Sigmoid colon (tissue), 4 donors: ENCODE results near the gene SLC31A2.

Experiments used
- POLR2AphosphoS5 ChIP-seq, 4 donors: sonication (generic); formaldehyde crosslinking; IDR thresholded peaks; one replicate each; pipeline ENCODE4 v1.6.1; 2017; ENCODE audit warnings: antibody characterized with exemption in 4 of 4
- TF ChIP-seq, protein P1 (sequence below), 4 experiments: fragments of 450-650 bp in 3 of 4; fragments of 200-600 bp in 1 of 4; IDR thresholded peaks; one replicate each; pipeline ENCODE4 v1.5.1; 2016 to 2019; ENCODE audit warnings: antibody characterized with exemption in 4 of 4, mild to moderate bottlenecking in 3 of 4, moderate library complexity in 2 of 4

DNA sequence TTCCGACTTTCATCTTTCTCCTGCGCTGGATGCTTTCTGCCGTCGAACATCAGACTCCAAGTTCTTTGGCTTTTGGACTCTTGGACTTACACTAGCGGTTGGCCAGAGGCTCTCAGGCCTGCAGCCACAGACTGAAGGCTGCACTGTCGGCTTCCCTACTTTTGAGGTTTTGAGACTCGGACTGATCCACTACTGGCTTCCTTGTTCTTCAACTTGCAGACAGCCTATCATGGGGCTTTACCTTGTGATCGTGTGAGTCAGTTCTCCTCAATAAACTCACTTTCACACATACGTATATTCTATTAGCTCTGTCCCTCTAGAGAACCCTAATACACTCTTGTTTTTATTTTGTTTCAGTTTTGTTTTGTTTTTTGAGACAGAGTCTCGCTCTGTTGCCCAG is 60.0 kb downstream of the SLC31A2 start:
- TF ChIP-seq, protein P1, sequence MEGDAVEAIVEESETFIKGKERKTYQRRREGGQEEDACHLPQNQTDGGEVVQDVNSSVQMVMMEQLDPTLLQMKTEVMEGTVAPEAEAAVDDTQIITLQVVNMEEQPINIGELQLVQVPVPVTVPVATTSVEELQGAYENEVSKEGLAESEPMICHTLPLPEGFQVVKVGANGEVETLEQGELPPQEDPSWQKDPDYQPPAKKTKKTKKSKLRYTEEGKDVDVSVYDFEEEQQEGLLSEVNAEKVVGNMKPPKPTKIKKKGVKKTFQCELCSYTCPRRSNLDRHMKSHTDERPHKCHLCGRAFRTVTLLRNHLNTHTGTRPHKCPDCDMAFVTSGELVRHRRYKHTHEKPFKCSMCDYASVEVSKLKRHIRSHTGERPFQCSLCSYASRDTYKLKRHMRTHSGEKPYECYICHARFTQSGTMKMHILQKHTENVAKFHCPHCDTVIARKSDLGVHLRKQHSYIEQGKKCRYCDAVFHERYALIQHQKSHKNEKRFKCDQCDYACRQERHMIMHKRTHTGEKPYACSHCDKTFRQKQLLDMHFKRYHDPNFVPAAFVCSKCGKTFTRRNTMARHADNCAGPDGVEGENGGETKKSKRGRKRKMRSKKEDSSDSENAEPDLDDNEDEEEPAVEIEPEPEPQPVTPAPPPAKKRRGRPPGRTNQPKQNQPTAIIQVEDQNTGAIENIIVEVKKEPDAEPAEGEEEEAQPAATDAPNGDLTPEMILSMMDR (IDR thresholded peaks at IDR 0.05) = no peak
- TF ChIP-seq POLR2AphosphoS5 (IDR thresholded peaks at IDR 0.05) = no peak
